Activated CD4-positive, alpha-beta T cell treated with anti-CD3 and anti-CD28 coated beads, Interleukin-2, amount 10 ng/mL, durations not matched to agents 7 days and 5 days (primary cell): ENCODE measurements around the gene SH3PXD2A. TPM values are rescaled to one million over a fixed set of nuclear protein-coding genes. Genes with fewer than 3 reads are reported as not detected.

Experiments used
- CTCF ChIA-PET: fragments of 350-600 bp; sonication (Branson Sonifier 250); formaldehyde crosslinking; loops from one replicate; lab custom pipeline; 2021; ENCODE audit warnings: antibody characterized with exemption; lab: Charles Lee
- POLR2A ChIA-PET: fragments of 350-600 bp; sonication (Branson Sonifier 250); formaldehyde crosslinking; loops from one replicate; lab custom pipeline; 2021; ENCODE audit warnings: antibody characterized with exemption; lab: Charles Lee
- DNase-seq: peaks from one replicate; pipeline ENCODE4 v3.0.0-alpha.2; 2020
- H3K27ac Mint-ChIP-seq: one replicate; pipeline ENCODE4 v1.8.0; 2021; ENCODE audit warnings: mild to moderate bottlenecking, moderate library complexity, mixed read lengths
- H3K27me3 Mint-ChIP-seq: one replicate; pipeline ENCODE4 v1.8.0; 2021; ENCODE audit warnings: mixed read lengths
- H3K36me3 Mint-ChIP-seq: one replicate; pipeline ENCODE4 v1.8.0; 2021; ENCODE audit warnings: low read depth, mixed read lengths
- H3K4me1 Mint-ChIP-seq: one replicate; pipeline ENCODE4 v1.8.0; 2021; ENCODE audit warnings: mixed read lengths
- H3K4me3 Mint-ChIP-seq: one replicate; pipeline ENCODE4 v1.8.0; 2021; ENCODE audit warnings: mild to moderate bottlenecking, moderate library complexity, mixed read lengths
- H3K9me3 Mint-ChIP-seq: one replicate; pipeline ENCODE4 v1.8.0; 2021; ENCODE audit warnings: mixed read lengths
- total RNA-seq, 2 experiments: library from RNA; stranded (reverse); gene quantifications; one replicate each; pipeline ENCODE4 v1.2.3, GENCODE V29; 2021

The SH3PXD2A gene
- total RNA-seq, 2 experiments from 2014 or later: 11.9 to 12.7 TPM

- DNase-seq: no peak
- peaks cover 11% of the 10 kb centered on the region for H3K4me1 Mint-ChIP-seq
- H3K27me3 Mint-ChIP-seq: no peaks in the 10 kb centered on the region
- ChIA-PET CTCF (interaction anchor here (0.6 to 3.2 kb wide), 14 partner anchors 7 to 176 kb away, joined by 3 to 25 read pairs (median 4); no protein-coding TSS in a partner anchor), POLR2A (no interaction called here)
- H3K36me3 Mint-ChIP-seq: no peaks in the 10 kb centered on the region
- no peaks in the 10 kb centered on the region for H3K9me3 Mint-ChIP-seq
- H3K27ac Mint-ChIP-seq: no peak overlapping the region
- H3K4me3 Mint-ChIP-seq: no peak overlapping the region
Measured at GRCh38 chr10:103714232-103714891, 141.0 kb downstream of the SH3PXD2A start.

GRCh38 chr10:103713676-103714075, 141.7 kb downstream of the SH3PXD2A start:
- Mint-ChIP-seq H3K9me3 (no peaks in the 10 kb centered on the region), H3K27me3 (no peaks in the 10 kb centered on the region), H3K27ac (no peak overlapping the region), H3K36me3 (no peaks in the 10 kb centered on the region), H3K4me1 (peaks cover 4% of the 10 kb centered on the region), H3K4me3 (no peak overlapping the region)
- POLR2A ChIA-PET: no interaction called here
- DNase-seq: no peak
- CTCF ChIA-PET: interaction anchor here (0.8 to 3.2 kb wide), 16 partner anchors 8 to 566 kb away, joined by 3 to 25 read pairs (median 8); no protein-coding TSS in a partner anchor

- Mint-ChIP-seq H3K4me1 (peaks cover 4% of the 10 kb centered on the region), H3K9me3 (no peaks in the 10 kb centered on the region), H3K36me3 (no peaks in the 10 kb centered on the region), H3K27ac (no peak overlapping the region), H3K27me3 (no peaks in the 10 kb centered on the region), H3K4me3 (no peak overlapping the region)
- peak; percentile 85 for DNase-seq
- CTCF ChIA-PET: interaction anchor here (0.6 to 3.2 kb wide), 32 partner anchors 8 to 566 kb away, joined by 3 to 25 read pairs (median 4); no protein-coding TSS in a partner anchor
- POLR2A ChIA-PET: no interaction called here
Measured at GRCh38 chr10:103712898-103713498, 142.4 kb downstream of the SH3PXD2A start.

- Mint-ChIP-seq H3K4me1 (peaks cover 4% of the 10 kb centered on the region), H3K27me3 (no peaks in the 10 kb centered on the region), H3K4me3 (no peak overlapping the region), H3K36me3 (no peaks in the 10 kb centered on the region), H3K9me3 (no peaks in the 10 kb centered on the region), H3K27ac (no peak overlapping the region)
- ChIA-PET CTCF (interaction anchor here (0.8 to 3.2 kb wide), 25 partner anchors 9 to 518 kb away, joined by 3 to 25 read pairs (median 7); no protein-coding TSS in a partner anchor), POLR2A (no interaction called here)
- DNase-seq: no peak
Measured at GRCh38 chr10:103712146-103712545, 143.2 kb downstream of the SH3PXD2A start.

- CTCF ChIA-PET: interaction anchor here (1.1 to 3.2 kb wide), 10 partner anchors 8 to 179 kb away, joined by 3 to 25 read pairs (median 8); no protein-coding TSS in a partner anchor
- DNase-seq: no peak
- POLR2A ChIA-PET: no interaction called here
- Mint-ChIP-seq H3K27ac (no peak overlapping the region), H3K36me3 (no peaks in the 10 kb centered on the region), H3K4me3 (no peak overlapping the region), H3K4me1 (peaks cover 4% of the 10 kb centered on the region), H3K9me3 (no peaks in the 10 kb centered on the region), H3K27me3 (no peaks in the 10 kb centered on the region)
Measured at GRCh38 chr10:103711351-103711994, 143.9 kb downstream of the SH3PXD2A start.

- no peak overlapping the region for H3K4me3 Mint-ChIP-seq
- no peaks in the 10 kb centered on the region for H3K36me3 Mint-ChIP-seq
- no peaks in the 10 kb centered on the region for H3K27me3 Mint-ChIP-seq
- peaks cover 4% of the 10 kb centered on the region for H3K4me1 Mint-ChIP-seq
- no peaks in the 10 kb centered on the region for H3K9me3 Mint-ChIP-seq
- no peak for DNase-seq
- H3K27ac Mint-ChIP-seq: no peak overlapping the region
- ChIA-PET POLR2A (interaction anchor here (0.7 kb wide), 1 partner anchor 20 kb away, joined by 3 read pairs; no protein-coding TSS in a partner anchor), CTCF (interaction anchor here (1.1 to 1.2 kb wide), 3 partner anchors 8 to 148 kb away, joined by 3 to 7 read pairs (median 4); no protein-coding TSS in a partner anchor)
Measured at GRCh38 chr10:103710490-103710889, 144.9 kb downstream of the SH3PXD2A start.

GRCh38 chr10:103709341-103709920, 145.9 kb downstream of the SH3PXD2A start:
- Mint-ChIP-seq H3K36me3 (no peaks in the 10 kb centered on the region), H3K27ac (no peak overlapping the region), H3K4me1 (peaks cover 4% of the 10 kb centered on the region), H3K9me3 (no peaks in the 10 kb centered on the region), H3K4me3 (no peak overlapping the region), H3K27me3 (no peaks in the 10 kb centered on the region)
- POLR2A ChIA-PET: interaction anchor here (0.7 kb wide), 1 partner anchor 19 kb away, joined by 3 read pairs; no protein-coding TSS in a partner anchor
- DNase-seq: no peak
- CTCF ChIA-PET: interaction anchor here (0.5 to 1.2 kb wide), 4 partner anchors 28 to 1028 kb away, joined by 3 to 5 read pairs (median 3); partner anchors contain the start of gene CNNM2

GRCh38 chr10:103708627-103709288, 146.6 kb downstream of the SH3PXD2A start:
- ChIA-PET CTCF (interaction anchor here (1.1 to 2.3 kb wide), 4 partner anchors 12 to 148 kb away, joined by 3 to 7 read pairs (median 3); no protein-coding TSS in a partner anchor), POLR2A (no interaction called here)
- no peaks in the 10 kb centered on the region for H3K36me3 Mint-ChIP-seq
- H3K27me3 Mint-ChIP-seq: no peaks in the 10 kb centered on the region
- no peak for DNase-seq
- H3K4me1 Mint-ChIP-seq: peaks cover 4% of the 10 kb centered on the region
- H3K4me3 Mint-ChIP-seq: no peak overlapping the region
- H3K9me3 Mint-ChIP-seq: no peaks in the 10 kb centered on the region
- no peak overlapping the region for H3K27ac Mint-ChIP-seq

- DNase-seq: no peak
- peaks cover 3% of the 10 kb centered on the region for H3K4me1 Mint-ChIP-seq
- CTCF ChIA-PET: interaction anchor here (0.7 to 2.3 kb wide), 6 partner anchors 12 to 180 kb away, joined by 3 to 7 read pairs (median 3); no protein-coding TSS in a partner anchor
- H3K9me3 Mint-ChIP-seq: no peaks in the 10 kb centered on the region
- no peaks in the 10 kb centered on the region for H3K36me3 Mint-ChIP-seq
- no peak overlapping the region for H3K4me3 Mint-ChIP-seq
- H3K27me3 Mint-ChIP-seq: no peaks in the 10 kb centered on the region
- no peak overlapping the region for H3K27ac Mint-ChIP-seq
- POLR2A ChIA-PET: no interaction called here
Measured at GRCh38 chr10:103707956-103708626, 147.3 kb downstream of the SH3PXD2A start.

GRCh38 chr10:103706762-103707161, 148.6 kb downstream of the SH3PXD2A start:
- Mint-ChIP-seq H3K27ac (no peak overlapping the region), H3K4me3 (no peak overlapping the region), H3K9me3 (no peaks in the 10 kb centered on the region), H3K4me1 (no peaks in the 10 kb centered on the region), H3K27me3 (no peaks in the 10 kb centered on the region), H3K36me3 (no peaks in the 10 kb centered on the region)
- ChIA-PET CTCF (interaction anchor here (1.5 to 2.3 kb wide), 3 partner anchors 10 to 151 kb away, joined by 4 to 7 read pairs (median 5); no protein-coding TSS in a partner anchor), POLR2A (no interaction called here)
- no peak for DNase-seq

GRCh38 chr10:103706047-103706446, 149.3 kb downstream of the SH3PXD2A start:
- Mint-ChIP-seq H3K27me3 (no peaks in the 10 kb centered on the region), H3K9me3 (no peaks in the 10 kb centered on the region), H3K36me3 (no peaks in the 10 kb centered on the region), H3K4me3 (no peak overlapping the region), H3K4me1 (no peaks in the 10 kb centered on the region), H3K27ac (no peak overlapping the region)
- POLR2A ChIA-PET: no interaction called here
- no peak for DNase-seq
- CTCF ChIA-PET: interaction anchor here (1.1 to 2.7 kb wide), 5 partner anchors 11 to 152 kb away, joined by 4 to 9 read pairs (median 5); no protein-coding TSS in a partner anchor
